Measurements from ENCODE around the gene APBB2. TPM values are rescaled to one million over a fixed set of nuclear protein-coding genes. Genes with fewer than 3 reads are reported as not detected.

APBB2 gene
- total and polyA plus RNA-seq, 4 donors = 4.8 to 31.5 (median 11.2) TPM

DNA sequence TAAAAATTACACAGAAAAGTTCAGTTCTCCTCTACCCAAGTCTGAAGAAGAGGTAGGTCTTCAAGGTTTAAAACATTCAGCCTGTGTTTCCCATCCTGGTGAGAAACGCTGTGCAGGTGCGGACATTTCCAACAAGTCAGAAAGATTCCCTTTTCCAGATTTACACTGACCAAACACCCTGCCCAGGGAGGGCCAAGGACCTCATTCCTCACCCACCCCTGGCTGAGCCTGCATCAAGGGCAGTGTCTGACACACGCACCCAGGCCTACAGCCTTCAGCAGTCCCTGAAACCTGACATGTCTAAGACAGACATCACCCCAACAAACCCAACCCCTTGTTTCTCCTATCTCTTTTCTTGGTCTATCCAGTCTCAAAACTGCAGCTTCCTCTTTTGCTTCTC, 105.9 kb downstream of the APBB2 start:
- 97% methylated on average over 3 of the region's 3 CpGs for WGBS
- H3K4me3 ChIP-seq (ENCODE audit: low read depth in 1 of 3, low read length in 3 of 3) = no peak overlapping the region
- no peak overlapping the region for H3K9ac ChIP-seq (ENCODE audit: low read depth in 1 of 2, low read length in 2 of 2)
- H3K36me3 ChIP-seq (ENCODE audit: control insufficient read depth in 4 of 4, insufficient read depth in 3 of 4, low read depth in 1 of 4, low read length in 3 of 4) = no peaks in the 10 kb centered on the region
- no peak overlapping the region for H3K27ac ChIP-seq (ENCODE audit: low read depth in 1 of 2, low read length in 2 of 2)
- H3K4me1 ChIP-seq (ENCODE audit: control insufficient read depth in 4 of 4, insufficient read depth in 4 of 4, low read length in 3 of 4) = peaks cover 1 to 16% (median 9%) of the 10 kb centered on the region in 4 donors
- TF ChIP-seq EGR1 (IDR thresholded peaks at IDR 0.05; ENCODE audit: low read depth in 2 of 2) = no peak
- no peak for TF ChIP-seq ATF3 (IDR thresholded peaks at IDR 0.05)
- no peak for TF ChIP-seq TAF1 (conservative IDR thresholded peaks at IDR 0.05)
- TF ChIP-seq RAD21 (IDR thresholded peaks at IDR 0.05) = no peak
- no peak for TF ChIP-seq YY1 (IDR thresholded peaks at IDR 0.05)
- TF ChIP-seq REST (IDR thresholded peaks at IDR 0.05) = no peak
- H3K9me3 ChIP-seq (ENCODE audit: control insufficient read depth in 4 of 4, low read length in 3 of 4) = no peaks in the 10 kb centered on the region
- H3K27me3 ChIP-seq (ENCODE audit: control insufficient read depth in 4 of 4, insufficient read depth in 4 of 4, low read length in 3 of 4) = no peaks in the 10 kb centered on the region
- no peak for DNase-seq (ENCODE audit: low spot score)

DNA sequence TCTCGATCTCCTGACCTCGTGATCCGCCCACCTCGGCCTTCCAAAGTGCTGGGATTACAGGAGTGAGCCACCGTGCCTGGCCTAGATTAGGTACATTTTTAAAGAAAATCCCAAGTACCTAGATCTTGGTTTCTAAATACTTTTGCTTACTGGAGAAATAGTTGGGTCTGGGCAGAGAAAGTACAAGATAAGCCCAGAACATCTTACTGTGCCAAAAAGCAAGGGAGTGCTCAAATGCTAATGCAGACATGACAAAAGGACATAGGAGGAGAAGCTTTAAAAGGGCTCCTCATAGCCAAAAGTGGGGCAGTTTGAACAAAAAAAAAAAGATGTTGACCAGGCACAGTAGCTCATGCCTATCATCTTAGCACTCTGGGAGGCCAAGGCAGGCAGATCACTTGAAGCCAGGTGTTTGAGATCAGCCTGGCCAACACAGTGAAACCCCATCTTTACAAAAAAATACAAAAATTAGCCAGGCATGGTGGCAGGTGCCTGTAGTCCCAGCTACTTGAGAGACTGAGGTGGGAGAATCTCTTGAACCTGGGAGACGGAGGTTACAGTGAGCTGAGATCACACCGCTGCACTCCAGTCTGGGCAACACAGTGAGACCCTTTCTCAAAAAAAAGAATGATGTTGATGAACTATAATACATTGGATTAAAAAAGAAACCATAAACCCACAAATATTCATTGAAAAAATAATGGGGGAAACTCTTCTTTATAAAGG, 107.5 kb downstream of the APBB2 start:
- Histone ChIP-seq H3K9ac (ENCODE audit: low read depth in 1 of 2, low read length in 2 of 2) (no peak overlapping the region), H3K27ac (ENCODE audit: low read depth in 1 of 2, low read length in 2 of 2) (no peak overlapping the region), H3K9me3 (ENCODE audit: control insufficient read depth in 4 of 4, low read length in 3 of 4) (no peaks in the 10 kb centered on the region), H3K36me3 (ENCODE audit: control insufficient read depth in 4 of 4, insufficient read depth in 3 of 4, low read depth in 1 of 4, low read length in 3 of 4) (no peaks in the 10 kb centered on the region), H3K4me1 (ENCODE audit: control insufficient read depth in 4 of 4, insufficient read depth in 4 of 4, low read length in 3 of 4) (peaks cover 1 to 16% (median 9%) of the 10 kb centered on the region in 4 donors), H3K27me3 (ENCODE audit: control insufficient read depth in 4 of 4, insufficient read depth in 4 of 4, low read length in 3 of 4) (no peaks in the 10 kb centered on the region), H3K4me3 (ENCODE audit: low read depth in 1 of 3, low read length in 3 of 3) (no peak overlapping the region)
- no peak for DNase-seq (ENCODE audit: low spot score)
- WGBS = 95% methylated on average over 7 of the region's 7 CpGs
- TF ChIP-seq EGR1 (IDR thresholded peaks at IDR 0.05; ENCODE audit: low read depth in 2 of 2) (no peak), RXRA (IDR thresholded peaks at IDR 0.05) (no peak)

DNA sequence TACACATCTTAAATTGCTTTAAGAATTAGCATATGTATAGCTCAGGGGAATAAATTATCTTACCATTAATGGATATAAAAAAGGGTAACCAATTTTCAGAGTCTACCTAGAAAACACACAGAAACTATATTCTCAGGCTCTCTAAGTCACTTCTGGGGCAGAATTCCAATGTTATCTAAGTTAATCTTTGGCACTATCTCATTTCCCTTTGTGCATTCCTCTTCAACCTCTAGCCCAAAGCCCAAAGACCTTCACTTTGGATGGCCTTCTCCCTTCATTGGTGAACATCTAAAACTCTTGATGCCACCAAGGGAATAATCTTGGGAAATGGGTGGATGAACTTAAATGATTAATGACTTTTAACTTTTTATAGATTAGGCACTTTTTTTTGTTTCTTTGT, 108.3 kb downstream of the APBB2 start:
- no peak for TF ChIP-seq RXRA (IDR thresholded peaks at IDR 0.05)
- TF ChIP-seq JUND (IDR thresholded peaks at IDR 0.05) = no peak
- no peak for TF ChIP-seq NR2F2 (IDR thresholded peaks at IDR 0.05)
- TF ChIP-seq FOXA1 (IDR thresholded peaks at IDR 0.05) = no peak
- TF ChIP-seq EGR1 (IDR thresholded peaks at IDR 0.05; ENCODE audit: low read depth in 2 of 2) = no peak
- no peak for TF ChIP-seq RAD21 (IDR thresholded peaks at IDR 0.05)
- no peak for TF ChIP-seq GABPA (IDR thresholded peaks at IDR 0.05 in 1 of 2, conservative IDR thresholded peaks at IDR 0.05 in 1 of 2)
- no peak for TF ChIP-seq MAX (IDR thresholded peaks at IDR 0.05)
- no peak for TF ChIP-seq HNF4A (conservative IDR thresholded peaks at IDR 0.05)
- TF ChIP-seq CTCF (IDR thresholded peaks at IDR 0.05; ENCODE audit: low read depth, low read length, missing input control) = no peak
- TF ChIP-seq TAF1 (conservative IDR thresholded peaks at IDR 0.05) = no peak
- no peak overlapping the region for H3K27ac ChIP-seq (ENCODE audit: low read depth in 1 of 2, low read length in 2 of 2)
- no peak for DNase-seq (ENCODE audit: low spot score)
- H3K4me1 ChIP-seq (ENCODE audit: control insufficient read depth in 4 of 4, insufficient read depth in 4 of 4, low read length in 3 of 4) = peaks cover 1 to 13% (median 9%) of the 10 kb centered on the region in 4 donors
- H3K9me3 ChIP-seq (ENCODE audit: control insufficient read depth in 4 of 4, low read length in 3 of 4) = no peaks in the 10 kb centered on the region
- H3K9ac ChIP-seq (ENCODE audit: low read depth in 1 of 2, low read length in 2 of 2) = no peak overlapping the region
- H3K36me3 ChIP-seq (ENCODE audit: control insufficient read depth in 4 of 4, insufficient read depth in 3 of 4, low read depth in 1 of 4, low read length in 3 of 4) = no peaks in the 10 kb centered on the region
- H3K27me3 ChIP-seq (ENCODE audit: control insufficient read depth in 4 of 4, insufficient read depth in 4 of 4, low read length in 3 of 4) = no peaks in the 10 kb centered on the region
- H3K4me3 ChIP-seq (ENCODE audit: low read depth in 1 of 3, low read length in 3 of 3) = no peak overlapping the region

Measured in liver (tissue), 9 donors.